Measurements from ENCODE around the gene PDIA2. TPM values are rescaled to one million over a fixed set of nuclear protein-coding genes. Genes with fewer than 3 reads are reported as not detected.
"Not testable (repeated sequence)": the region's sequence is repeated elsewhere in the genome, so short reads cannot be mapped to it uniquely, and the experiment has no call there.

Gene PDIA2
- total RNA-seq, 2 donors from 2014 or later: 2.1 TPM; not detected in 1

DNA sequence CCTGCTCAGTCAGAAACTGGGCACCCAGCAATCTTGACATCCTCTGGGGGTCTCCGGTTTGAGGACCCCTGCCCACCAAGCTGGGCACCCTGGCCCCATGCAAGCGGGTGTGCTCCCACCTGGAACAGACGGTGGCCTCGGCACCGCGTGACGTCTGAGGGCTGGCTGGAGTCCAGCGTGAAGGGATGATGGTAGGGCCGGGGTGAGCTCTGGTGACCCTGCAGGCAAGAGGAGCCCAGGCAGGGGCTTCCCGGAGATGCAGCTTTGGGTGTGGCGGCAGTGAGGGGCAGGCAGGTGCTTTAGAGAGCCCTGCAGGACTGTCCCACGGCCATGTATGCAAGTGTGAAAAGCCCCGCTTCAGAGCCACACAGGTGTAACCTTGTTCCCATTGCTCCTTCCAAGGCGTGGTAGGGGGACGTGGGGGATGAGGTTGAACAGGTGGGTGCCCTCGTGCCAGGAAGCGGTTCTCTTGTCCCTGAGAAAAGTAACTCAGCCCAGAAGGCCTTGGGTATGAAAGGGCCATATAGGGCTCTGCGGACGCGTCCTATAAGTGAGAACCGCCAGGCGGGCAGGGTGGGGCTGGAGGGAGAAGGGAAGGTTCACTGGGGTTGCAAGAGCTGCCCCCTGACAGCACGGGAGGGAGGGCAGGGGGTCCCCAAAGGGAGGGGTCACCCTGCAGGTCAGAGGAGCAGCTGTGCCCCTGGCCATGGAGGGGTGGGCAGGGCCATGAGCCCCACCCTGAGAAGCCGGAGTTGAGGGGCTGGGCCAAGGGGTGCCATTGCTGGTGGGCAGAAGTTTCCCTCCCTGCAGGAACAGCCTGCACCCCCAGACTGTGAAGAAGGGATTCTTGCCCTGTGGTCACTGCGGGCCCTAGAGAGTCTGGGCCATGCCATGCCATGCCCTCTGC is 16.5 kb upstream of the PDIA2 start:
- no peak for DNase-seq (ENCODE audit: low spot score)
- Histone ChIP-seq H3K36me3 (peaks cover 0 to 17% of the 10 kb centered on the region in 2 donors), H3K27me3 (replicated peaks; ENCODE audit: insufficient read depth) (no peaks in the 10 kb centered on the region), H3K27ac (no peak overlapping the region), H3K4me1 (replicated peaks) (no peaks in the 10 kb centered on the region), H3K4me3 (no peak overlapping the region), H3K9me3 (no peaks in the 10 kb centered on the region)
- 80% methylated on average over 25 of the region's 25 CpGs for WGBS
- TF ChIP-seq POLR2AphosphoS5 (IDR thresholded peaks at IDR 0.05): no peak
- TF ChIP-seq, protein P1, sequence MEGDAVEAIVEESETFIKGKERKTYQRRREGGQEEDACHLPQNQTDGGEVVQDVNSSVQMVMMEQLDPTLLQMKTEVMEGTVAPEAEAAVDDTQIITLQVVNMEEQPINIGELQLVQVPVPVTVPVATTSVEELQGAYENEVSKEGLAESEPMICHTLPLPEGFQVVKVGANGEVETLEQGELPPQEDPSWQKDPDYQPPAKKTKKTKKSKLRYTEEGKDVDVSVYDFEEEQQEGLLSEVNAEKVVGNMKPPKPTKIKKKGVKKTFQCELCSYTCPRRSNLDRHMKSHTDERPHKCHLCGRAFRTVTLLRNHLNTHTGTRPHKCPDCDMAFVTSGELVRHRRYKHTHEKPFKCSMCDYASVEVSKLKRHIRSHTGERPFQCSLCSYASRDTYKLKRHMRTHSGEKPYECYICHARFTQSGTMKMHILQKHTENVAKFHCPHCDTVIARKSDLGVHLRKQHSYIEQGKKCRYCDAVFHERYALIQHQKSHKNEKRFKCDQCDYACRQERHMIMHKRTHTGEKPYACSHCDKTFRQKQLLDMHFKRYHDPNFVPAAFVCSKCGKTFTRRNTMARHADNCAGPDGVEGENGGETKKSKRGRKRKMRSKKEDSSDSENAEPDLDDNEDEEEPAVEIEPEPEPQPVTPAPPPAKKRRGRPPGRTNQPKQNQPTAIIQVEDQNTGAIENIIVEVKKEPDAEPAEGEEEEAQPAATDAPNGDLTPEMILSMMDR (IDR thresholded peaks at IDR 0.05): no peak
- no peak for TF ChIP-seq POLR2A (IDR thresholded peaks at IDR 0.05)
- intact Hi-C loops (cut with DNase I): no loop called here

GRCh38 chr16:267562-267961 is 15.4 kb upstream of the PDIA2 start:
- H3K36me3 ChIP-seq: peaks cover 0 to 12% of the 10 kb centered on the region in 2 donors
- H3K9me3 ChIP-seq; H3K4me1 ChIP-seq (replicated peaks); intact Hi-C loops (cut with DNase I); H3K27ac ChIP-seq; H3K27me3 ChIP-seq (replicated peaks; ENCODE audit: insufficient read depth); DNase-seq (ENCODE audit: low spot score); H3K4me3 ChIP-seq: not testable (repeated sequence)
- 84% methylated on average over 17 of the region's 17 CpGs for WGBS

DNA sequence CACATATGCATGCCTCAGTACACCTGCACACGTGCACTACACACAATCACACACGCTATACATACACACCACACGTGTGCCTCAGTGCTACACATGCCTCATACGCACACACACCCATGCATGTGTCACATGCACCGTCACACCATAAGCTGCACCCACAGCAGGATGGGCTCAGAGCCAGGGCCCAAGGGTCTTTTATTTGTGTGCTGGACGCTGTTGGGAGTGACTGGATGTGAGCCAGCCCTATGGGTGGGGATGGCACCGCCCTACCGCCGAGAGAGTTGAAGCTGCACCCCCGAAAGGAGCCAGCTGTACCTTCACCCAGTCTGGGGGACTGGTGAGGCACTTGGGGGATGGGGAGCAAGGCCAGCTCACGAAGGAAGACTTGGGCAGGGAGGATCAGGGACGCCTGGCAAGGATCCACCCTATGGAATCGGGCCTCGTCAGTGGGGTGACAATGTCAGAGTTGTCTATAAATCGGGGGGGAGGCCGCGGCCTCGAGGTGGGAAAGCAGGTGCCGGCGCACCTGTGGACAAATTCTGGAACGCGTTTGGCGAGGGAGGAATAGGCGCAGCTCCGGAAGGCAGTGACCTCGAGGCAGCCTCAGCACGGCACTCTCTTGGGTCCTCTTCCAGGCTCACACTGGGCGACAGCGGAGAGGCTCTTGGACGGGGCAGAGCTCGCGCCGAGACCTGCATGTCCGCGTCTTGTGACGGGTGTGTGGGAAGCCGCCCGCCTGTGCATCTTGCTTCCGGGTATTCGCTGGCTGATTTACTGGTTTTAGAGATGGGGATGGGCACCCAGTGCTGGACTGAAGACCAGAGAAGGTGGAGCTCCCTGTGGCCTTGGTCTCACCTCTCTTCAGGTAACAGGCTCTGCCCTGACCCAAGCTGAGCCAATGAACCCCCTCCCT is 14.6 kb upstream of the PDIA2 start:
- DNase-seq (ENCODE audit: low spot score): peak; percentile 33
- H3K27ac ChIP-seq: no peak overlapping the region
- peaks cover 0 to 8% of the 10 kb centered on the region in 2 donors for H3K36me3 ChIP-seq
- intact Hi-C loops (cut with DNase I): no loop called here
- H3K4me1 ChIP-seq (replicated peaks): no peaks in the 10 kb centered on the region
- no peak overlapping the region for H3K4me3 ChIP-seq
- H3K27me3 ChIP-seq (replicated peaks; ENCODE audit: insufficient read depth): no peaks in the 10 kb centered on the region
- H3K9me3 ChIP-seq: no peaks in the 10 kb centered on the region
- 52% methylated on average over 40 of the region's 40 CpGs for WGBS
- no peak for TF ChIP-seq POLR2AphosphoS5 (IDR thresholded peaks at IDR 0.05)
- no peak for TF ChIP-seq POLR2A (IDR thresholded peaks at IDR 0.05)
- TF ChIP-seq, protein P1 (IDR thresholded peaks at IDR 0.05): no peak

- no peak overlapping the region for H3K4me3 ChIP-seq
- H3K4me1 ChIP-seq (replicated peaks): no peaks in the 10 kb centered on the region
- DNase-seq (ENCODE audit: low spot score): no peak
- H3K9me3 ChIP-seq: no peaks in the 10 kb centered on the region
- intact Hi-C loops (cut with DNase I): no loop called here
- H3K27me3 ChIP-seq (replicated peaks; ENCODE audit: insufficient read depth): no peaks in the 10 kb centered on the region
- H3K36me3 ChIP-seq: no peaks in the 10 kb centered on the region
- no peak overlapping the region for H3K27ac ChIP-seq
- WGBS: 79% methylated on average over 24 of the region's 24 CpGs
- TF ChIP-seq POLR2AphosphoS5 (IDR thresholded peaks at IDR 0.05) (no peak), POLR2A (IDR thresholded peaks at IDR 0.05) (no peak)
- TF ChIP-seq, protein P1 (IDR thresholded peaks at IDR 0.05): no peak
These were observed 13.7 kb upstream of the PDIA2 start for GRCh38 chr16:269061-269796.
